Cerebellar cortex (tissue), 1 donor: Measurements from ENCODE around the gene NLRC5.
"Not testable (repeated sequence)": the region's sequence is repeated elsewhere in the genome, so short reads cannot be mapped to it uniquely, and the experiment has no call there.

Source experiments
- DNase-seq: peaks from one replicate; pipeline ENCODE4 v3.0.0-alpha.2; 2015; ENCODE audit warnings: low spot score

The NLRC5 gene

GRCh38 chr16:57001026-57001679, 11.8 kb downstream of the NLRC5 start:
- DNase-seq, result no peak

- no peak for DNase-seq
These were observed 14.4 kb downstream of the NLRC5 start for GRCh38 chr16:57003439-57004386.

GRCh38 chr16:57004387-57005250, 15.3 kb downstream of the NLRC5 start:
- DNase-seq, result no peak

- DNase-seq, result not testable (repeated sequence)
These were observed 16.2 kb downstream of the NLRC5 start for GRCh38 chr16:57005597-57005996.

- DNase-seq, result no peak
These were observed 17.7 kb downstream of the NLRC5 start for GRCh38 chr16:57007050-57007449.

GRCh38 chr16:57007530-57007929, 18.2 kb downstream of the NLRC5 start:
- DNase-seq, result no peak

GRCh38 chr16:57008440-57008839, 19.1 kb downstream of the NLRC5 start:
- DNase-seq, result no peak

- no peak for DNase-seq
These were observed 20.4 kb downstream of the NLRC5 start for GRCh38 chr16:57009643-57010170.

- DNase-seq, result no peak
These were observed 23.0 kb downstream of the NLRC5 start for GRCh38 chr16:57012353-57012752.

- DNase-seq, result no peak
These were observed 23.9 kb downstream of the NLRC5 start for GRCh38 chr16:57013229-57013628.

- DNase-seq, result no peak
These were observed 24.5 kb downstream of the NLRC5 start for GRCh38 chr16:57013902-57014301.

- DNase-seq, result no peak
These were observed 26.9 kb downstream of the NLRC5 start for GRCh38 chr16:57016301-57016700.

- no peak for DNase-seq
These were observed 27.5 kb downstream of the NLRC5 start for GRCh38 chr16:57016831-57017230.

GRCh38 chr16:57017251-57017650, 27.9 kb downstream of the NLRC5 start:
- DNase-seq, result no peak

- DNase-seq, result no peak
These were observed 30.4 kb downstream of the NLRC5 start for GRCh38 chr16:57019746-57020145.

- DNase-seq, result no peak
These were observed 31.3 kb downstream of the NLRC5 start for GRCh38 chr16:57020651-57021050.

GRCh38 chr16:57021757-57022156, 32.4 kb downstream of the NLRC5 start:
- DNase-seq, result no peak

- DNase-seq, result no peak
These were observed 33.1 kb downstream of the NLRC5 start for GRCh38 chr16:57022445-57022844.

- DNase-seq, result no peak
These were observed 34.3 kb downstream of the NLRC5 start for GRCh38 chr16:57023541-57024249.

GRCh38 chr16:57024894-57025680, 35.7 kb downstream of the NLRC5 start:
- DNase-seq, result no peak
